Skin epidermis (tissue), 12 donors: ENCODE measurements around the gene IFNK.

Source experiments
- H3K27ac ChIP-seq, 21 experiments: fragments of 200-600 bp; sonication (generic) in 11 of 21; one replicate each; pipeline ENCODE4 v1.5.0; 2020; ENCODE audit warnings: mild to moderate bottlenecking in 3 of 21, inconsistent platforms in 2 of 21, moderate library complexity in 2 of 21
- H3K4me3 ChIP-seq, 7 experiments: fragments of 200-600 bp; sonication (generic) in 2 of 7; one replicate each; pipeline ENCODE4 v1.5.0; 2020; ENCODE audit warnings: inconsistent platforms in 2 of 7, mild to moderate bottlenecking in 2 of 7, moderate library complexity in 1 of 7

The IFNK gene

DNA sequence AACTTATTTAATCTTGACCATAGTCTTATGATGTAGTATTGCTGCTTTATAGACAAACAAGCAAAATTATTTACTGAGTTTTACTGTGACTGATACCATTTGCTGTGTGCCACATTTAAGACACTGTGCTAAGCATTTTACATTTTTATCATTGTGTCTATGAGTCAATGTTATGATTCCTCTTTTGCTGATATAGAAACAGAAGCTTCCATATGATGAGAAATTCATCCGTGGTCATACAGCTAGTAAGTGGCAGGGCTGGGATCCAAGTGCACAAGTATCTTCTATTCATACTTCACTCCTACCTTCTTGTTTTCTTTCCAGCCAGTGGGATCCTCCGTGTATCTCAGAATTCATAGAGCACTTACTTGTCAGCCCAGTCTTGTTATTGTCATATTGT lies 17.1 kb upstream of the IFNK start:
- H3K4me3 ChIP-seq: no peak overlapping the region

DNA sequence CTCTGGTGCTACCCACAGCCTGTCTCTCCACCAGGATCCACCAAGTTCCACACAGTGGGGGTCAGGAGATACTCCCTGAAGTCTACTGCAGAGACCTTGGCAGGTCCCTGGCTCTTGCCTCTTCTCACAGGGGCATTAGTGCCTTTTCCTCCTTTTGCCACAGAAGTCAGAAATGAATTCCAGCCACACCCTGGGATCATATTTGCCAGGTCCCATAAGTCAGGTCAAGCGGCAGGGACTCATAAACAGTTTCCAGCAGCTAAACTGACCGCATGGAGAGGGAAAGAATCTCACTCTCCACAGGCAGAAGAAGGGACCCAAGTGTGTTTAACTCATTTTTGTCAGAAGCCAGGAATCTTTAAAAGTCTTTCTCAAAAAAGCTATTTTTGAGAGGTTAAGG lies 13.3 kb upstream of the IFNK start:
- no peak overlapping the region for H3K4me3 ChIP-seq

More for the DNA sequence above, 17.1 kb upstream of the IFNK start:
- H3K27ac ChIP-seq: no peak overlapping the region

DNA sequence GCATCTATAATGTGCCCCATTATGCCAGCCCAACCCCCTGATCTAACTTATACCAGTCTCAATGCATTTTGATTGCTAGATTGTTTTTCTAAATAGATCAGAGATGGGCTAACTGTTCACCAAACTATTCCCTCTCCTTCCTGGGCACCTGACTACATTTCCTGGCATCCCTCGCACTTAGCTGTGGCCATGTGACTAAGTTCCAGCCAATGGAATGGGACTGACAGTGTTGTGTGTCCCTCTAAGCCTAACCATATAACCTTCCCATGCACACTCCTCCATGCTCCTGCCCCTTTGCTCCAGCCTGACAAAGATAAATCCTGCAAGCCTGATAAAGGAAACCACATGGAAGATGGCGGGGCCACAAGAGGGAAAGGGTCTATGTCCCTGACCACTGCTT lies 12.3 kb upstream of the IFNK start:
- H3K4me3 ChIP-seq: no peak overlapping the region
- no peak overlapping the region for H3K27ac ChIP-seq

More for the DNA sequence above, 13.3 kb upstream of the IFNK start:
- no peak overlapping the region for H3K27ac ChIP-seq

DNA sequence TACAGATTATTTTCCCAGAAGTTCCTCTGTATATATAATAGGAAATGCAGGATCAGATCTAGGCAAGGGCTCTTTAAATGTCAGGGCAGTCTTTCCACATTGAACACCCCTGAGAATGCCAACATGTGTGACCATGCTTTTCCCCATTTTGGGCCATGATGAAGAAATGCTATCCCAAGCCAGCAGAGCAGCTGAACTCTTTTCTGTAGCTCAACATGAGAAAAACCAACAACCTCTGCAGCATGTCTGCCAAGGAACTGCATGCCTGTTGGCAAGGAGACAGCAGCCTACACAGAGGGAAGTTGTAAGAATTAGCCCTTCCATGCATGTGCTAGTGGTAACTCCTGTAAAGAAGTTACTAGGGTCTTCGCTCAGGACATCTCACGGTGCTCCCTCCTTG lies 9.5 kb upstream of the IFNK start:
- Histone ChIP-seq H3K27ac (no peak overlapping the region), H3K4me3 (no peak overlapping the region)

DNA sequence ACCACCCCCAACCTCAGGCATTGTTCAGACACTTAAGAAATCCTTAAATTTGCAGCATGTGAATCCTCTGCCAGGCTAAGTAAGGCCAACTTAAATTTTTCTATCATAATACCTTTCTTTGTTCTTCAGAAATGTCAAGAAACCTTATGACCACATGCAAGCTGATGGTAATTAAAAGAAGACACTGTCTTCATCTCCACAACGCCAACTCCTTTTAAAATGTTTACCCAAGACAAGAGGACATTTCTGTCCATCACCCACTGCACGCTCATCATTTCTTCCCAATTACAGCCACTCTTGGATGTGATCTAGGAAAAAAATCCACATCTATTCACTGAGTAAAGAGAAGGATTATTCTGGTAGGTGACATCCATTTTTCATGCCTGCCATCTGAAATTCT lies 6.1 kb upstream of the IFNK start:
- H3K4me3 ChIP-seq: no peak overlapping the region
- no peak overlapping the region for H3K27ac ChIP-seq

DNA sequence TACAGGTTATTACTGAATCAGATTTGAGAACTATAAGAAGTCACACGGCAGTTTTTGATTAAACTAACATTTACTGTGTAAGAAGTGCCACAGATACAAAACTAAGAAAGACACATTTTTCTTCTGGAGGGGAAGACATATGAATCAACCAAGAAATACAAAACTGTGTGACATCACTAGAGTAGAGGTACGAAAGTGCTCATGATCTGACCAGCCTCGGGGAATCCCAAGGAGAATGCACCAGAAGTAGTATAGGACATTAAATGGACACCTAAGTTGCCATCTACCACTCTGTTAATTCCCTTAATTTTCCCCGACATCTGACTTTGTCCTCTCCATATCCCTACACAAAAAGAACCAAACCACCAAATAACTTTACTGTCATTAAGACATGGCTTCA lies 5.3 kb upstream of the IFNK start:
- Histone ChIP-seq H3K4me3 (no peak overlapping the region), H3K27ac (peak overlapping the region in 1 of 21 experiments; percentile 14)

DNA sequence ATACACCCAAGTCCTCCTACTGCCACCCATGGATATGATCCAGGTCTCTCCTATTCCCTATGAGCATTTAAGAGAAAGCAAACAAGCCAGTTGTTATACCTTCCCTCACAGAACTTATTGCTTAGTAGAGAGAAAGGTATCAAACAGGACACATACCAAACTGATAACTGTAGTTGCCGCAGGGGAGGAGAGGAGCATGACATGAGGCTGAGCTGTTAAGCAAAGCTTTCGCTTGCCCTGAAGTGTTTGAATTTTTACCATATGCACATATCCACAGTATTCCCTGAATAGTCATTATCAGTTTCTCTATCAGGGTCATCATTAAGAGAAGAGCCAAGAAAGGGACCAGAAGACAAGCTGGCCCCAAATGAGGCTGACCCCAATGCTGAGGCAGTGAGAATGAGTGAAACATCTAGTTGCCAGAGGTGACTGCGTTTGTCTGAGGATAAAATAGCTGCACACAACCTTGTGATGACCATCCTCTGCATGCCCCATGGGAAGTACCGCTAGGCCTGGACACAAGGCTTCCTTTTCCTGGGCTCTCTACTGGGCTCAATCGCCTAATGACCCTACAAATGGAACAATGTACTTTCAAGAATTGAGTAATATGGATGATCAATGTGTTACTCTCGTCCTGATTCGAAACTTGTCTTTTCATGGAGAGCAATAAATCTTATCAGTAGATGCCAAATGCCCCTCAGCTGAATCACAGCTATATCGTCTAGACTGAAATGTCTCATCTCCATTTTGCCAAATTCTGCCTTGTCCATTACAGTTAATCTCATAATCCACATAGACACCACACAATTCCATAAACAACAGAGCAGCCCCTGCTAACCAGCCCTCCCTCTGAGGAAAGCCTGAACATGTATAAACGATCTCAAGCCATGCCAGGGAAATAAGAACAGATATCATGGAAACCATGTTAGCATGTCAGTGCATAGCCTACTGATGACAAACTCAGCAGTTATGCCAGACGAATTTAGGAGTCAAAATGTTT lies 4.3 kb upstream of the IFNK start:
- Histone ChIP-seq H3K27ac (peak overlapping the region in 6 of 21 experiments; percentile 5 to 57 (median 29)), H3K4me3 (no peak overlapping the region)

DNA sequence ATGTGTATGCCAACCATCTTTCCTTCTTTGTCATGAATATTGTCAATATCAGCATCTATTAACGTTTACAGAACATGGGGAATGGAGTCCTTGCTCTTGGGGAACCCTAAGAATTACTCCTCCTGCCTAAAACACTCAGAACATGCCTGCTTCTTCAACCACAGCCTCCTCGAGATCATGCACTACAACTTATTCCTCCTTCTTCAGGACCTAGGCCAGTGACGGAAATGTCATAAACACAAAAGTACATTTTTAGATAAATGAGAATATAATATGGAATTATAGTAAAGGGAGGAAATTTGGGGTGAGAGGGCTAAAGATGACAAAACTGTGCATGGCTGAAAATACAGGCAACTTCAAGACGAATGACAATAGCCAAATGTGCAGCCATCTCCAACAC lies 3.1 kb upstream of the IFNK start:
- H3K4me3 ChIP-seq: no peak overlapping the region
- no peak overlapping the region for H3K27ac ChIP-seq

DNA sequence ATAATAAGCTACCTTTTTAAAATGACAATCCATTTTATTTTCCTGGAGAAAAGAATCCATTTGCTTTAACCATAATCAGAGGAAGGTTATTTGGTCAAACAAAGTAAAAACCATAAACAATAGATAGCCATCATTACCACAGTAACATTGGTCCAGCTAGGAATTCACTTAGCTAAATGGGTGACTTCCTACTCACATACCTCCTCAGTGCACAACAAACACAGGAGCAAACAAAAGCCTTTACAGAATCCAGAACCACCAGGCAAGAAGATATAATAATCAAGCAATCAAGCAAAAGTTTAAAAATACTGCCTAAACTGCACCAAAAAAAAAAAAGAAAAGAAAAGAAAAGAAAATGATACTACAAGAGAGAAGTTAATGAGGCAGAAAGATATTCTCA lies 949 bp upstream of the IFNK start:
- no peak overlapping the region for H3K4me3 ChIP-seq
- no peak overlapping the region for H3K27ac ChIP-seq

DNA sequence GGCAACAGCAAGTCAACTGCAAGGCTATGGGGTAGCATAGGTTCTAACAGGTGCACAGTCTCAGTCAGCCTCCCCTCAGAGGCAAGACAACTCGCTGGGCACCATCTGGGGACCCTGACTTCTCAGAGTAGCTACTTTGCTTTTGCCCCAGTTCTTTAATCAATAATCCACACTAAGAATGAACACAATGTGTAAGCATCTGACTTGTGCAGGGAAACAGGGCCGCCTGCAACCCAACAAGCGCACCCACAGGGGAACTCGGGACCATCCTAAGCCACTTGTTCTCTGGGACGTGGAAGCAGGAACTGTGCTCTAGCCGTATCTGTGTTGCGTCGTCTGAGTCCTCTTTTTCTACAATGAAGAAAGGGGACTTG lies 3.6 kb downstream of the IFNK start:
- peak overlapping the region in 19 of 21 experiments; percentile 78 to 96 (median 91) for H3K27ac ChIP-seq
- H3K4me3 ChIP-seq: peak overlapping the region; percentile 50 to 85 (median 70)

DNA sequence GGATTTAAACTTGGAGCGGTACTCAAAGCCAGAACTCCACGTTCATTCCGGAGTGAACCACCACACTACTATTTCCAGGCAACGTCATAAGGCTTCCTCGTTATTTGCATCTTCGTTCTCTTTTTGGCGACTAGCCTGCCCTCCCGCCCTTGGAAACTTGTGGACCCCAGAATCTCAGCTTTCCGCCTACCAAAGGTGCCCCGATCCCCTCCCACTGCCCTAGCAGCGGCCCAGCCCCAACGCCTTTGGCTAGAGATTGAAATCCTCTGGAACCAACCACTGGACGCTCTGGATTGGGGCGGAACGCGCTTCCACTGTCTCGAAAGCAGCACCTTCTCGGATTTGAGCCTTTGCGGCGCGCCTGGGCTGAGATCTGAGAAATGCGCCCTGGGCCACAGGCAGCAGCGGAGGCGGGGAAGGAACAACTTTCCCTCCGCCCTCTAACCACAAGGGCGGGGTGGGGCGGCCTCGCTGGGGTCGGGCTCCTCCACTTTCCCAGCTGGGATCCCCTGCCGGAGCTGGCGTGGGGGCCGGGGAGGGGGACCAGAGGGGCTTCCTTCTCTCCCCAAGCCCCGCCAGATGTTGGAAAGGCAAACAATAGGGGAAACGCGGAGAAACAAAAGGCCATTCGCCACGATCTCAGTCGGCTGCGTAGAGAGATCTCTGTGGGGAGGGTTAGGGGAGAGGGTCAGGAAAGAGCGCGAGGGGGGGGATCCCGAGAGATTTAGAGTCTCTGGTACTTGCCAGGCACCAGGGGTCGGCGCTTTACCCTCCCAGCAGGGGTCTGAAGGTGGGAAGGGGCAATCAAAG lies 4.2 kb downstream of the IFNK start:
- Histone ChIP-seq H3K27ac (peak overlapping the region; percentile 50 to 96 (median 90)), H3K4me3 (peak overlapping the region; percentile 50 to 85 (median 70))

DNA sequence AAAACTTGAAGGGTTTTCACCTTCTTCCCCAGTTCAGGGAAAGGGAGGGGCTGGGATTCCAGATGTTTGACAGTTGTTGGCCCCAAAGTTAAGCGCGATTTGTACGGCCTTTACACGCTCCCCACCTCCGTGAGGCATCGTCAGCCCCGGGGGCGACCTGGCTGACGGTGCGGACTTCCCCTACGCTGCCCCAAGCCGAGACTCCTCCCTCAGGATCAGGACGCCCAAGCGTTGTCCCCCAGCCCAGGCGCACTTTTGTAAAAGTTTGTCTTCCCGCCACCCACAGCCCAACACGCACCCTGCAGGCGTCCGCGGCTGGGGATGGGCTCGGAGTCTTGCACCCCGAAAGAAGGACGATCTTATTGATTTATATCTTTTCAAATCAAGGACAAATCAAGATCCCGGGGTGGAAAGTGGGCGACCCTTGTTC lies 4.8 kb downstream of the IFNK start:
- peak overlapping the region; percentile 69 to 96 (median 90) for H3K27ac ChIP-seq
- peak overlapping the region; percentile 50 to 85 (median 70) for H3K4me3 ChIP-seq

DNA sequence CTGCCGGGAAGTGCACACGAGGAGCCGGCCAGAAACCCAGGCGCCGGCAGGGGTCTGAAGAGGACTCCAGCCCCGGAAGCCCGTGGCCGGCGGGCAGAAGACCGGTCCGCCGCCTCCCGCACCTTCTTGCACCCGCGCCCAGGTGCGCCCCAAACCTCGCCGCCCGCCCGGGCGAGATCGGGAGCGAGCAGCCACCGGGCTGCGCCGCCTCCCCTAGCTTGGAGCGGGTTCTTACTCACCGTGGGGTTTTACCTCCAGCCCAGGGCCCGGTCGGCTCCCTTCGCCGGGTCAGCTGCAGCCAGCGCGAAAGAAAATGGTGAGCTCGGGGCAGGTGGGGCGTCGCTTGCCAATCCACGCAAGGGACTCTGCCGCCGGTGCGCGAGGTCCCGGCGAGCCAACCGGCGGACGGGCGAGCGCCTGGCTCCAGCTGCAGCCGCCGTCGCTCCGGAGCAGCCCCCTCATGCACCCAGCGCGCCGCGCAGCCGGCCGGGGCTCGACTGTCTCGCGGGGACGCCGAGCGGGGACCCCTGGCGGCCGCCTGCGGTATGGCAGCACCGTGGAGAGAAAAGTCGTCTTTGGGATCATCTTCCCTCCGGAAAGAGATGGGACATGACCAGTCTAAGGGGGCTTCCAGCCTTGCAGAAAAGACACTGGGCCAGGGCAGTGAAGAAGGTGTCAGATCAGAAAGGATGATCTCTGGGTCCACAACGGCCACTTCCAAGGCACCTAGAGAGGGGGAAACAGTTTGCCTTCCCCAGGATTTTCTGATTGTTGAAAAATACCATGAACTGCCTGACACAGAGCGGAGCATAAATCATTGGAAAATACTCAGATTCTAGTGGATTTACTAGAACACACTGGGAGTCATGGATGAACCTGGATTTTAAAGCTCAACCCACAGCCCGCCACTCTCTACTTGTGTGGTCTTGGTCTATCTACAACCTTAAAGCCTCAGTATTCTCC lies 5.5 kb downstream of the IFNK start, which contains the start of gene MOB3B:
Gene MOB3B, minus strand, starts transcription at position 499 of the 963 bp plus-strand sequence. CDS start 74,264 bp downstream, outside the sequence.
- H3K4me3 ChIP-seq: peak within 1 kb of the TSS; percentile 50 to 85 (median 70)
- peak within 1 kb of the TSS; percentile 69 to 96 (median 90) for H3K27ac ChIP-seq

DNA sequence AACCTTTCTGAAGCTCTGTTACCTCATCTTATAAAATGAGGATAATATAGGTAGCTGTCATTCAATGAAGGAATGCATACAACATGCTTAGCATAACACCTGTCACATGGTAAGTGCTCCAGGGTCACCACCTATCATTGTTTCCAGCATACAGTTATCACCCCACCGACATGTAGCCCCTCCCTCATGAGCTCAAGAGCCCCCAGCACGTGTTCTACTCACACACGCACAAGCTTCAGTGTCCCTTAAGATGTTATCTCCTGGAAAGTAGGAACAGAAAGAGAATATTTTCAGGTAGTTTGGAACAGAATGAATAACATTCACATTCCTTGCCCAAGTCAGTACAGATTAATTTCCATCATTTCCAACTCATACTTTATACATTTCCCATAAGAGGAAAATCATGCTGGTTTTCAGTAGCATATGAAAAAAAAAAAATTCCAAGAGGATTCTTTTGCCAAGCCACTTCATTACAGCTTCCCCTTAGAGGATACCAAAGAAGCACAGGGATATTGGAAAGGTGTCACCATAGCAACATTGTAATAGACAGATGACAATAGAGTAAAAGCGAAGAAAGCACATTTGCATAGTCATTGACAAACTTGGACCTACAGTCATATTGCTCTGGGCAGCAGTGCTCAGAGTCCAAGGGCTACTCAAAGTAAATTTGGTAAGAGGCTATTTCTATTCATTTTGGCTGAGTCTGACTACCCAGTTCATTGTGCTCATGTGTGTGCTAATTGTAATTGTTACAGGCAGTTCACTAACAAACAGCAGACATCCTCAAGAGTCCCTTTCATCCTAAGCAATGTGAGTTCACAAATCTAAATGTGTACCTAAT lies 7.0 kb downstream of the IFNK start:
- H3K27ac ChIP-seq: no peak overlapping the region
- H3K4me3 ChIP-seq: no peak overlapping the region

DNA sequence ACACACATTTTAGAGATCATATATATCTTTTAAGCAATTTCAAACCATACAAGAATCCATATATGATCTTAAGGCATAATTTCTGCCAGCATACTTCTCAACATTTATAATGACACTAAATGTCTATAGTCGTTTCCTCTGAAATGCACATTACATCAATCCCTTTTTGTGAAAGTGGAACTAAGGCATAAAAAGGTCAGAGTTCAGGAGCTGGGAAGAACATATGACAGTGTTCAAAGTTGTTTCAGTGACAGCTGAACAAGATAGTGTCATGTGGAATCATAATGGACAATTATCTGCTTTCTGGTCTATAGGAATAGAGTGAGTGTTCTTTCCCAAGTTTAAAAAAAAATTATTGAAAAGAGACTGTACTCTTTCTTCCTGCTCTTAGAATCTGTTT lies 8.0 kb downstream of the IFNK start:
- no peak overlapping the region for H3K4me3 ChIP-seq
- no peak overlapping the region for H3K27ac ChIP-seq

DNA sequence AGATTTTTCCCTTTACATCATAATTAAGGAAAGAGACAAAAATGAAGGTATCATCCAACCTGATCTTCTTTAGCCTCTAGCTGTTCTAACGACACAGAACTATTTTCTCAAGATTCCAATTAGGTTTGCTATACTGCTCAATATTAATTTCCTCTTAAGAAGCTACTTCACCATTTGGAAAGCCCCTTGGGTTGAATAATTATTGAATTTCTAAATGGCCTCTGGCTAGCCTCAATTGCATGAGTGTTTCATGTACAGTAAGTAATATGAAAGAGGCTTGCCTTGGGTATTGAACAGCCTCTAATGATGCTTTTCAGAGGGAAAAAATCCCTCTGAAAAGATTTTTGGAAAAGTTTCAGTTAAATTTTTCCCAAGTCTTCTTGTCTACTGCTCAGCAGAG lies 9.2 kb downstream of the IFNK start:
- Histone ChIP-seq H3K27ac (peak overlapping the region in 2 of 21 experiments; percentile 21 to 72), H3K4me3 (no peak overlapping the region)

DNA sequence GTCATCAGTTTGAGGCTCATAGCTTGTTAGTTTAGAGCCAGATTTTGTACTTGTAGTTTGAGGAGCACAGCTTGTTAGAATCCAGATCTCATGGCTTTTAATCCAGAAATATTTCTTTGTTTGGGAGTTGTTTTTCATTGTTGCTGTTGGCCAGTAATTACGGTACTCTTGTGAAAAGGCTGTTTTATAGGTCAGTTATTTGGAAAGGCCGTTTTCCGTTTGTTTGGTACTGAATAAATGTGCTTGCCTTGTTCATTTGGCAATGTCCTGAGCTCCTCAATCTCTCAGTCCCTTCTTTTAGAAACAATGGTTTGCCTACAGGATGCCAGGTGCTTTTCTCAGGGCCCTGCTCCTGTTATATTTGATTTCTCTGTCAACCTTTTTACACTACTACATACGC lies 10.0 kb downstream of the IFNK start:
- no peak overlapping the region for H3K4me3 ChIP-seq
- peak overlapping the region in 5 of 21 experiments; percentile 16 to 72 (median 21) for H3K27ac ChIP-seq

DNA sequence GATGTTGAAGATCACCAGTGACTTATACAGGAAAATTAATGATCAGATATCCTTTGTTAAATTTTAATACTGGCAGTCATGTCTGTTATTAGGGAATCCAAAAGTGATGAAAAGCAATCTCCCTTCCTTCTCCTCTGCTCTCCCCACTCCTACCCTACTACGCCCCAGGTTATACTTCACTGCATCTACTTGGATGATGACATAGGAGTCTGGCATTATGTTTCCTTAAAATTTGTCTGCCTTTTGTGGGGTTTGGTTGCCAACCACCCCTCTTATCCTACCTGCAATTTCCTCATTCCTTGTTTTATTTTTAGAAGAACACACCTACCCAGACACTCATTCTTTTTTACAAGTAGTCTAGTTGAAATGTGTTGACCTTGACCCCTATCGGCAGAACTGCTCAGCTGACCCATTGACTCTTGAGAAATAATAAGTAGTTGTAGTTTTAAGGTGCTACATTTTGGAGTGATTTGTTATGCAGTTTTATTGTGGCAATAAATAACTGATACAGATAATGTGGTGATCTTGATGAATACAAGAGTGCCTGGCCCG lies 10.6 kb downstream of the IFNK start:
- H3K4me3 ChIP-seq: no peak overlapping the region
- peak overlapping the region in 4 of 21 experiments; percentile 16 to 72 (median 33) for H3K27ac ChIP-seq
